Measurements from ENCODE around the gene BPIFB6.

The BPIFB6 gene

DNA sequence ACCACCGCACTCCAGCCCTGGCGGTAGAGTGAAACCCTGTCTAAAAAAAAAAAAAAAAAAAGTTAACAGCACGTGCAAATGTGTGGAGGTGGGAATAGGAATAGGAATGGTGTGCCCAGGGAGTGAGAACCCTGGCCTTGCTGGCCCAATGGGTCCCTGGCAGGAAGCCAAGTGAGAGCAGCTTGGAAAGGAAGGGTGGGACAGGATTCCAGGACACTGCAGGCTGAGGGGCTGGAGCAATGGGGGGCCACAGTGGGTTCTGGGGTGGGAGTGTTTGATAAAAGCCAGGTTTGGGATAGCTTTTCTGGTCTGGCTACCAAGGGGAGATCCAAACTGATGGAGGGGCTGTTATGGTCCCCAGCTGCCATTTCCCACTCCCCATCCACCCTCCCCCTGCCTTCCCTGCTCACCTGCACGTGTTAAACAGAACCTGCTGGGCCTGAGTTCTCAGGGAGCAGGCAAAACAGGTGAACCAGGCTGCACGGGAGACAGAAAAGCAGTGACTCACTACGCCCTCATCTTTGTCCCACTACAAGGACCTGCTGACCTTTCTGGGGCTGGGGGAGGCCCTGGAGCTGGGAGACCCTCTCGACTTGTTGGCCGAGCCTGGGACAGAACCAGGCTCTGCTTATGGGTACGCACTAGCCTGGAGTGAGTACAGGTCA lies 30.5 kb upstream of the BPIFB6 start:
- DNase-seq (ENCODE audit: low spot score) = no peak

DNA sequence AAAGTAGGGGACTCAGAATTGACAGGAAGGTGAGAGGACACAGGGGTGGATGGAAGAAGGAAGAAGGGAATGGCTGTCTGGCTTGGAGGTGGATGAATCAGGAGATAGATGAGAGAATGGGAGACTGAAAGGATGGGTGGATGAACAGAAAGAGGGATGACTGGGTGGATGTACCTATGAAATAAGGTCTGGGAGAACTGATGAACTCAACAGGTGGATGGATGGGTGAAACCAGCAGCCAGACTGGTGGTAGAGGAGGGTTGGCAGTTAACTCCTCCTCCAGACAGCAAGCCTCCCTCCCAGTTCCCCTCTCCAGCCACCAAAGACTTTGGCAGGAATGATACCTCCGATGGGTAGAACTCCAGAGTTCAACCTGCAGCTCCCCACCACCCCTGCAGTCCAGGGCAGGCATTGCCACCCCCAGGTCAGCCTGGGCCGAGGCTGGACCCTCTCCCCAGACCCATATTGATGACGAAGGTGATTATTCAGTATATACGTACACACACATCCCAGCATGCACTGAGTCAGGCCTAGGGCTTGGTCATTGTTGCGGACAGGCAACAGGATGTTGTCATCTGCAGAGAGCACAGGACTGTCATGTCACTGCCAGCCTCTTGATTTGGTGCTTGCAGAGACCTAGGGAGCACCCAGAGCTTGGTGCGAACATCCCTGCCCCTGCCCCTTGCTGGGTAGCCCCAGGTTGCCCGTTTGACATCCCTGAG lies 29.2 kb upstream of the BPIFB6 start:
- DNase-seq (ENCODE audit: low spot score) = no peak

DNA sequence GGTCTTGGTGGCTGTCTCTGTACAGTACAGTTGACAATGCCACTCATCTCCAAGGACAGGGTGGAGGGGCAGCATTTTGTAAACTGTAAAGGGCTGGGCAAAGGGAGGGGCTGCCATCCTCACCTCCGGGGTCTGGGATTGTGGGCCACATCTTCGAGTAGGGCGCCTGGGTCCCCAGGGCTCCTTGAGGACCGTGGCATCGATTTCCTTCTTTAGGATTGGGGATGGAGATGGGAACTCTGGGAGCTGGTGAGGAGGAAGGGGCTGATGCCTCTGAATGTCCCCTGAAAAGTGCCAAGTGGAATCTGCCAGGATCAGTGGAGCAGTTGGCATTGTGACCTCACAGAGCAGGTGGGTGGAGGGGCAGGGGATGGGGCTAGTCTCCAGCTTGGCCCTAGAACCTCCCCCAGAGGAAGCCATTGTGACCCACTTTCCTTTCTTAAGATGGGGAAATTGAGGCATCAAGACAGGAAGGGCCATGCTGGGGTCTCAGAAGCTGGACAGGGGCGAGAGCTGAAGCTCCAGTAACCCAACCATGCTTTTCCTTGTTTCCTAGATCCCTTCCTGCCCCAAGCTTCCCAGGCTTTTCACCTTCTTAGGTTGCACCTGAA lies 27.2 kb upstream of the BPIFB6 start, which contains the start of gene SUN5:
Gene SUN5, minus strand, starts transcription at position 293 of the 611 bp plus-strand sequence. Its CDS starts 93 bp downstream, at position 200.
- no peak for DNase-seq (ENCODE audit: low spot score)

DNA sequence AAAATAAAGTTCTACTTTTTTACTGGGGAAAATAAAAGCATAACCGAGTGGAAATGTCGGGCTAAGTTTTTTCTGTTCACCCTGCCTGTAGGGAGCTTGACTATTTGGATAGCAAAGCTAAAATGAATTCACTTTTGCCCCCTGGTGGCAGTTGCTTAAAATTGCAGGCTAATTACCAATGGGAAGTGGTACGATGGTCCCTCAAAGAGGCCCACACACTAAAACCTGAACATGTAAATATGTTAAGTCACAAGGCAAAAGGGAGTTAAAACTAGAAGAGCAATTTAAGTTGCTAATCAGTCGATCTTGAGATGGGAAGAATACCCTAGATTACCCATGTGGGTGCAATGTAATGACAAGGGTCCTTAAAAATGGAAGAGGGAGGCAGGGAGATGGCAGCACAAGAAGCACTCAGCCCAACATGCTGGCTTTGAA lies 26.3 kb upstream of the BPIFB6 start:
- no peak for DNase-seq (ENCODE audit: low spot score)

DNA sequence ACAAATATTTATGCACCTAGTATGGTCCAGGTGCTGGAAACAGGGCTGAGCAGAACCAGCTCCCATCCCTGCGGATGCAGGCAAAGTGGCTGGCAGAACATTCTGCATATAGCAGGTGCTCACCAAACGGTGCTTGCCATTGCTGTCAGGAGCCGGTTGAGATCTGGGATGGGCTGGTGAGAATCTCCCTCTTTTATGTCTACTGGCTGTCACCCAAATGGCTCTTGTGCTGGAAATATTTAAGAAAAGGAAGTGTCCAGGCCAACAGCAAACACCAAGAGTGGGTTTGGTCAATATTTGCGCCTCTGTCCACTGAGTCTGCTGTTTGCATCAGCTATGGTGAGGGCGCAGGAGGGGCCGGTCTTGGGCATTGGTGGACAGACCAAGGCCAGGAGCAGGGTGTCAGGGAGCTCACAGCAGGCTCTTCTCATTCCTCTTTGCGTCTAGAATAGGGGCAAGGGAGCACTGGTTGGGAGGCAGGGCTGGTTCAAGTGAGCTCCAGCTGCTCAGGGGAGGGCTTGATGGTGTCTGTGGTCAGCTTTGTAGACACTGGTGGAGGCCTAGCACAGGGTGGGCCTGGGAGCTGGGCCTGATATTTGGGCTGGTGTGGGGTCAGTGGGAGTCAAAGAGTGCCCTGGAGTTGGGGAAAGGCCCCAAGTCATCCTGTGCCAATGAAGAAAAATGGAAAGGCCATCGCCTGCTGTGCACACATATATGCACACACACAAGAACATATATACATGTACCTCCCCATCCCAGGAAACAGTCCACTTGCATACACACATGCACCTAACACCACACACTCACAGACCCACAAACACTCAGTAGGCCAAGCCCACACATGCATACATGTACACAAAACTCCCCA lies 25.3 kb upstream of the BPIFB6 start:
- DNase-seq (ENCODE audit: low spot score) = no peak

DNA sequence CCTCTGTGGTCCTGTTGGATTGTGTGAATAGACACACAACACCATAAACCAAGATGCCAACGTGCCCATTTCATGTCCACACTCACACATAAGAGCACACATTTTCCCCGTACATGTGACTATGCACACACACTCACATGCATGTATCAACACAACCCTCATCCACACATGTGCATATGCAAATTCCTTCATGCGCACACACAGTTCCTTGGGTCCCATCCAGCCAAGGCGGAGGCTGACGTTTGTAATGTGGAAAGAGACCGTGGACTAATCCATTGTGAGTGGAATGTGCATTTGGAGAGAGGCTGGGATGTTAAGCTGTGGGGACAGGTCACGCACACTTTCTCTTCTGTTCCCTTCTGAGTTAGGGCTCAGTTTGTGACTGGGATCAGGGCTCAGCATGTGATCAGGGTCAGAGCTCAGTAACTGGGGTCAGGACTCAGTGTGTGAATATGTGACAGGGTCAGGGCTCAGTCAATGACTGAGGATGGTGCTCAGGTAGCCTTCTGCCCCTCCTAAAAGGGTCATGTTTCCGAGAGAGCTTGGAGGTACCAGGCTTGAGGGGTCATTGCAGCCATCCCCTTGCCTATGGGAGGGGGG lies 24.6 kb upstream of the BPIFB6 start:
- DNase-seq (ENCODE audit: low spot score) = no peak

DNA sequence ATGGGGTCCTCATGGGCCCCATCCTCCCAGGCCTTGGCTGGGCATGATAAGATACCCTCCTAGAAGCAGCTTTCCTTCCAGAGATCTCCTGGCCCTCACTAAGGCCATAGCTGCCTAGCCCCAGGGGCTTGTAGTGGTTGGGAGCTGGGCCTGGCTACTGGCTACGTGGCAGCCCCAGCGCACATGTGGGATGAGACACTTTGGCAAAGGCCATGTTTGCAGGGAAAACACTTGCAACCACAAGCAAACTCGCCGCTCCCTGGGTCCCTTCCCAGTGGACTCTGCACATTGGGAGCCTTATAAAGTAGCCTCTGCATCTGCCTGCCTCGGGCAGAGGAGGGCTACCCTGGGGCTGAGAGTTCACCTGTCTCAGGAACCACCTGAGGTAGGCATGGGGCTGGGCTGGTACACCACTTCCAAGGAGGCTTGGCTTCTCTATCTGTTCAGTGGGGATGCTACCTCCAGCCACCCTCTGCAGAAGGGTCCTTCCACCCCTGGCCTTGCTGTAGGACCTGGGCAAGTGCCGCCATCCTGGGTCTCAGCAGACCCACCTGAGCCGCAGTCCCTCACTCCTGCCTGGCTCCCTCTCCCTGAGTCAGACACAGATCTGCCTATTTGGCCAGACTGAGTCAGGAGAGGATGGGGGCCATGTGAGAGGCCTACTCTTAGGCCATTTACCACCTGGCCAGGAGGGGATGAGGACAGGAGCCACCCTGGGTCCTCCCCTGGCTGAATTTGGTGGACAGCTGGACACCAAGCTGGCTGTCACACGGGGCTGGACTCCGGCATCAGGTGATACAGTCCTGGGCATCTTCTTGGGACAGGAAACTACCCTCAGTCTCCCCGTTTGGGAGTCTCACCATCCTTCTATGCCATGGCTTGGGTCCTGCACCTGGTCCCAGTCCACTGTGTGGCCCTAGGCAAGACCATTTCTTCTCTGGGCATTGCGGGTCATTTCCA lies 23.8 kb upstream of the BPIFB6 start, which contains the start of gene BPIFB2:
Gene BPIFB2, plus strand, starts transcription at position 329 of the 960 bp plus-strand sequence. CDS start 871 bp downstream, outside the sequence.
- no peak for DNase-seq (ENCODE audit: low spot score)

DNA sequence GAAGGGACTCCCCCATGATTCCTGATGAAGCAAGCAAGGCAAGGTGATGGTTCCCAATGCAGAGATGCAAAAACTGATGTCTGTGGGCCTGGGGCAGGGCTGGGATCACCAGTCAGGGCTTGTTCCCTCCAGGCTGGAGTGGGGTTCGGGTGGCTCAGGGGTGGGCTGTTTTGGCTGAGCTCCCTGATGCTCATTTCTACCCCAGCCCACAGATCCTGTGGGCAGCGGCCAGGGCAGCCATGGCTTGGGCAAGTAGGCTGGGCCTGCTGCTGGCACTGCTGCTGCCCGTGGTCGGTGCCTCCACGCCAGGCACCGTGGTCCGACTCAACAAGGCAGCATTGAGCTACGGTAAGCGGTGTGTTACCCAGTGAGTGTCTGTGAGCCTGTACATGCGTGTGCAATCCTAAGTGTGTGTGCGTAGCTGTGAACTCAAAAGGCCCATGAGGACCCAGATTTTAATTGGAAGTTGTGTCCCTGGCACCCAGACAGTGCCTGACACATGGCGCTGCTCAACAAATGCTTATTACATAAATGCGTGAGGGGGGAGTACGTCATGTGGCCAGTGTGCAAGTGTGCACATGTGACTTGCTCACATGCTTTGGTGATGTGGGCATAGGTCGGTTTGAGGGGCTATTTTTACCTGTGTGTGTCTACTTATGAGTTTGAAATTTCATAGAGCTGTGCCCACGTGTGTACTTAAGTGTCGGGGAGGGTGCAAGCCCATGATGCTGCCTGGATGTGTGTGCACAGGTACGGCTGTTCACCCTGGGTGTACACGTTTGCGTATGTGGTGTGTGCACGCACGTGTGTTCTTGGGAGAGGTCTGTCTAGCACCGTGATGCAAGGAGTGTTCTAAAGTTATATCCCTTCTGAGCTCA lies 22.9 kb upstream of the BPIFB6 start:
- no peak for DNase-seq (ENCODE audit: low spot score)

DNA sequence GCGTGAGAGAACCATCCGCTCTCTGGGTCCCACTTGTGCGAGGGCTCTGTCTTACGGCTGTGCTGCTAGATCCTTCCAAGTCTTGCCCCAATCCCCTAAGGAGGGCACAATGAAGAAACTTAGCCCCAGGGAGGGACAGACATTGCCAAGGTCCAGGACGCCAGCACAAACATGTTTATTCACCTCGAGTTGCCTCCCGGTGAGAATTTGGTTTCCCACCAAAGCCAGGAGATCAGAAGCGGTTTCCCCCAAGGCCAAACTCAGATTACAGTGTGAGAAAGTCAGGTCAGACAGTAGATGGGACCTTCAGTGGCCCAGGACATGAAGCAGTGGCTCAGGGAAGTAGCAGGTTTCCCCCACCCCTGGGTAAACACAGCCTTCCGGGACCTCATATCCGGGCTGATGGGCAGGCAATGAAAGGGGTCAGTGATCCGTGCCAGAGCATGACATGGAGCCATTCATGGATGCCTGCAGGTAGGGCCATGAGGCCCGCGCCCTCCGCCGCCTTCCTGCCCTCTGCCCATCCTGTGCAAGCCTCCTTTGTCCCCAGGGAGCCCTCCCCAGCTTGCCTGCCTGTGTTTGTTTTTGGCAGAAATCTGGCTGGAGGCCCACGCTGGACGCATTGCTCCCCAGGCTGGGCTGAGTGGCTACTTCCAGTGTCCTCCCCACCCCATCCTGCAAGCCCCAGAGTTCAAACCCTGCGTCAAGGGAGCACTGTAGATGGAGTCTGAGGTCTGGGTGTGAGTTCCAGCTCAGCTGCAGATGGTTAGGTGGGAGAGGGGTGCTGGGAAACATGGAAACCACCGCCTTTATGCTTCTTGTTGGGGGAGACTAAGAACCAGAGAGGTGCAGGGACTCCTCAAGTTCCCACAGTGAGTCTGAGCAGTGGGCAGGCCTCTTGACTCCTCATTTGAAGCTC lies 22.0 kb upstream of the BPIFB6 start:
- no peak for DNase-seq (ENCODE audit: low spot score)

DNA sequence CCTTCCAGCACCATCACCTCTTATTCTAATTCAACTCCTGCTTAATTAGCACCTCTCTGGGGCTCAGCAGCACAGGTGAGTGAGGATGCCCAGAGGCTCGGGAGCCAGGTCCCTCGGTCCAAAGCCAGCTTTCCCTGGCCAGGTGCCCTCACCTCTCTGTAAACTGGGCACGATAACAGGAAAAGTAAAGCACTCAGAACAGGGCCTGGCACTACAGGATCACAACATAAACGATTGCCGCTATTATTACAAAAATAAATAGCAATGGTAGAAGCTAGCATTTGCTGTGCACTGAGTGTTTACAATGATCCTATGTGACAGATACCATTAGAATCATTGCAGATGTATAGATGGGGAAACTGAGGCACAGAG lies 21.3 kb upstream of the BPIFB6 start:
- no peak for DNase-seq (ENCODE audit: low spot score)

DNA sequence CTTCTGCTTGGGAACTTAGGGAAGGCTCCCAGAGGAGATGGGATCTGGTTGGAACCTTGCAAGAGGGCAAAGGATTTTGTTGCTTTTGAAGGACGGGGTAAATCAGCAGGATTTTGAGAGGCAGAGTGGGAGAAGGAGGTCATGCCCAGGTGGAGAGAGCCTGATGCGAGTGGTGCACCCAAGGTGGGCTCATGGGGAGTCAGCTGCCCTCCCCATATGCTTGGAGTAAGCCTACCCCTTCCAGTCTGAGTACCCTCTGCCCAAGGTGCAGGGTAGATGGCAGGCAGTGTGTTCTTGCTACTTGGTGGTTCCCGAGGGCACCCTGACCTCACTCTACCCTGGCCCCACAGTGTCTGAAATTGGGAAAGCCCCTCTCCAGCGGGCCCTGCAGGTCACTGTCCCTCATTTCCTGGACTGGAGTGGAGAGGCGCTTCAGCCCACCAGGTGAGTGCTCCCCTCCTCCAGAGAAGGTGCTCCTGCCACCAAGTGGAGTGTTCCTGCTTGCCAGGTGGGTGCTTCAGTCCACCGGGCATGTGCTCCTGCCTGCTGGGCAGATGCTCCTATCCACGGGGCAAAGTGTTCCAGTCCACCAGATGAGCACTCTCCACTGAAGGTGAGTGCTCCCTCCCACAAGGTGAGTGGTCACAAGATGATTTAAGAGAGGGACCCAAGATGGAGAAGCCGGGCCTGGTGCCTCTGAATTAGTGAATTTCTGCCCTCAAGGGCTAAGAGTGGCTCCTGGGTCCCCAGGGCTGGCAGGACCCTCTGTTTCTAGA lies 20.6 kb upstream of the BPIFB6 start:
- DNase-seq (ENCODE audit: low spot score) = no peak

DNA sequence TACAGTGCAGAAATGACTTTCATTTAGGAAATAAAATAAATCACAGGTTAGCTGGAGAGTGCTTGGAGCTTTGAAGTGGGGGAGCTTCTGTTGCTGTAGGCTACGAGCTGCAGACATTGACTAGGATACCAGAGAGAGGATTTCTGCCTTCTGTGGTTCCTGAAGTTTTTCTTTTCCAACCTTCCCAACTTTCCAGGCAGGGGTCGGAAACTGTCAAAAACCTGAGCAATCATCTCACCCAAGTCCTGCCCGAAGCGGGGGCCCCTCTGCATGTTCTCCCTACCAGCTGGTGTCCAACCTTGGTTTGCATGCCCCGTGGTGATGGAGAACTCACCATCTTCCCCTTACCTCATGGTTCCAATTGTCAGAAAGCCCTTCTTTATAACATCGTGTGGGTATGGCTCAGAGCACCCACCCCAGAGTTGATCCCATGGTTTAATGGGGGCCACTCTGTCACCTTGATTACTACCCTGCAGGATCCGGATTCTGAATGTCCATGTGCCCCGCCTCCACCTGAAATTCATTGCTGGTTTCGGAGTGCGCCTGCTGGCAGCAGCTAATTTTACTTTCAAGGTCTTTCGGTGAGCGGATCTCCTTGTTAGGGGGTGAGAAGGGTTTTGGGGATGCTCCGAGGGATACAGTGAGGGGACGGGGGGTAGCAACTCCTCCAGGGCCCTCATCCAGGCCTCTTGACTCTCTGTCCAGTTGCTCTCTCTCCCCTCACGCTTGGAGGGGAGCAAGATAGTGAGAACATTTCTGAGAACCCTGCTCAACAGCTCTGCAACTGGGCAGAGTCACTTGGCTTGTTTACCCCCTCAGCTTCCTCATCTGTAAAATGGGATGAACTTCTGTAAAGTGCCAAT lies 18.9 kb upstream of the BPIFB6 start:
- DNase-seq (ENCODE audit: low spot score) = no peak

DNA sequence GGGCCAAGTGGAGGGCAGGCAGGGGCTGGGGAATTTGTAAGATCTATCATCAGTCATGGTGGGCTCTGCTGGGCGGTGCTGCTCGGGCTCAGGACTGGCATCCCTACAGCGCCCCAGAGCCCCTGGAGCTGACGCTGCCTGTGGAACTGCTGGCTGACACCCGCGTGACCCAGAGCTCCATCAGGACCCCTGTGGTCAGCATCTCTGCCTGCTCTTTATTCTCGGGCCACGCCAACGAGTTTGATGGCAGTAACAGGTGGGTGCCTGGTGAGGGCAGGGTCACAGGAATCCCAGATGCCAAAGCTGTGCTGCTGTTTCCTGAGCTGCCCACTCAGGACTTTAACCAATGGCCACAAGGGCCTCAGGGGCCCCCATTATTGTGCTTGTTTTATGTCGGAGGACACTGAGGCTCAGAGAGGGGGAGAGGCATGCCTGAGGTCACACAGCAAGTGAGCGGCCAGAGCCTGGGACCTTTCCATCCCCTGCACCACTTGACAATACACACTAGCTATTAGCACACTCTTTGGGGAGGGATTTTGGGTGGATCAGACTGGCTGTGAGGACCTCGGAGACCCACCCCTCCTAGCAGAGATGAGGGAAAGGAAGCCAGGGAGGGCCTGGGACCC lies 17.6 kb upstream of the BPIFB6 start:
- DNase-seq (ENCODE audit: low spot score) = no peak

DNA sequence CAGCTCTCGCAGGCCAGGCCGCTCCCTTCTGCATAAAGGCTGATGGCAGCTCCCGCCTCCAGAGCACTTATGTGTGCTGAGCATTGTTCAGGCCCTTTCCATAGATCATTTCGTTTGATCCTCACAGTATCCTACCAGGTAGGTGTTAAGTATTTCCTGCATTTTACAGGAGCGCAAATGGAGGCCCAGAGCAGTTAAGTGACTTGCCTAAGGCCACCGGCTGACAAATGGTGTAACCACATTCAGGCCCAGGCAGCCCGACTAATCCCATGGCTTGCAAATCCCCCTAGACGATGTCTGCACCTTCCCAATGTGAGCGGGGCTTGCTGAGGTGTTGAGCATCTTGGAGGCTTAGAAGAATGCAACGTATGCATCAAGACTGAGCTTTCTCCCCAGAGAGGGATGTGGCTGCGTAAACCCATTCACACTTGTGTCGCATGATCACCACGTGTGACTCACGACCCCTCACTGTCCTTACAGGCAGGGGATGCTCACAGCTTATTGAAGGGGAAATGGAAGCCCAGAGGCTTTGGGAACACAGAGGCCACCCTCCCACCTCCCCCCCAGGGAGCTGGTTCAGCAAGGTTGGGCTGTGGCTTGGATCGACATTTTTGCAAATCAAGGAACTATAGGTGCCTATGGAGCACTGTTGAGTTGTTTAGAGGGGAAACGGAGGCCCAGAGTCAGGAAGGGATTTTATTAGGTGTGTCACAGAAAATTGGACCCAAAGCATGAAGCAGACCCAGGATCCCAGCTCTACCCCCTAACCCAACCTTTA lies 16.9 kb upstream of the BPIFB6 start:
- no peak for DNase-seq (ENCODE audit: low spot score)

DNA sequence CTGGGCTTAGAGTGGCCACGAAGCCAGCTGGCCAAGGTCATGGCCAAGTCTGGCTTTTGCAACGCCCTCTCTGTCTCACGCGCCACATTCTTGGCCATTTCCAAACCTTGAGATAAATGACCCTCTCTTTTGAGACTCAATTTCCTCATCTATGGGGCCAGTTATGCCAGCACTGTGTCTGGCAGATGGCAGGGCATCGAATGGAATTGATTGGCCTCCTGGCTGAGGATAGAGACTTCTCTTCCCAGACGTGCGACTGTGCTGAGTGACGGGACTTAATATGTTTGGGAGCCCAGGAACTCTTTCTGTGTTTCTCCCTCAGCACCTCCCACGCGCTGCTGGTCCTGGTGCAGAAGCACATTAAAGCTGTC lies 16.3 kb upstream of the BPIFB6 start:
- DNase-seq (ENCODE audit: low spot score) = no peak
